COLO829 (cell line): ENCODE results near the gene CCDC182.

Experiments
- DNase-seq: peaks from one replicate; pipeline ENCODE4 v3.0.0; 2012; ENCODE audit warnings: low spot score

CCDC182 gene

DNA sequence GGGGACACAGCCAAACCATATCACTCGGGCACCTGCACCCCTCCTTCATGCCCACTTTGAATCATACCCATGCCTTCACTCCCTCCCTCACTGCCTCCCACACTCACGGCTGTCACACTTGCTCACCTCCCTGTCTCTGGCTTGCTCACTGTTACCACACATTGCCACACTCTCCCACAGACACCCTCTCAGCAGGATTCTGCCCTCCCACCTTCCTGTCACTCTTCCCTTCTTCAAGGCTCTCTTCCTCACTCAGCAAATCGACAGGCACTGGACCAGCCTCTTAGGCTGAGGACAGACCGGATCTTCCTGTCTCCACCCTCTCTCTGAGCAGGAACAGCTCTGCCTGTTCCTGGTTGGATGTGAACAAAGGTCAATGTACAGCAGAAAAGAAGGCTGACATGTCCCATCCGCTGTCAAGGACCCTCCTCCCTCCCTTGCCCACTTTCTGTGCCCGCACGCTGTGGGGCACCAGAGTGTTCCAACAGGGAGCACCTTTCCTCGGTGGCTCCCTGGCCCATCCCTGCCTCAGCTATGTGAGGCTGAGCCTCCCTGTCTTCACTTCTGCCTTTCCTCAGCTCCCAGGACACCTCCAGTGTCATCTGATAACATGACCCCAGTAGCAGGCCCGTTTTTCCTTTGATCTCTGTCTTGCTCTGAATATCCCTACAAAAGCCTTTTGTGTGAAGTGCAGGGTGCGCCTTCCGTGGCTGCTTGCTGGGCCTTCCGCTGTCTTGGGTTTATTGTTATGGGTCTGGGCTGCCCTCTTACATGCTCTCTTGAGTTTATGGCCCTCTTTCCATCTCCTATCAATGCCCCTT lies 47.0 kb downstream of the CCDC182 start:
- DNase-seq = peak; percentile 89

DNA sequence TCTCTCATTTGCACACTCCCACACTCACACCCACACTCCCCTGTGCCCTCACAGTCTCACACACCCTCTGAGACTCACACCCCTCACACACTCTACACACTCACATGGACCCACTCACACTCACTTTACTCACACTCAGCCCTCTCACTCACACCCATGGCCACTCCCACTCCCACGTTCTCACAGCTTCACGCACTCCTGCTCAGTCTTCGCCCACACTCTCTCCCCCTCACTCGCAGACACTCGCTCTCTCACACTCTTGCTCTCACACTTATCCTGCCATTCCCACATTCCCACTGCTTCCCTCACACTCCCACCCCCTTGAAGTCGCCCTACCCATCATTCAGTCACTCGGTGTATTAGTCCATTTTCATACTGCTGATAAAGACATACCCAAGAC lies 47.9 kb downstream of the CCDC182 start:
- no peak for DNase-seq

DNA sequence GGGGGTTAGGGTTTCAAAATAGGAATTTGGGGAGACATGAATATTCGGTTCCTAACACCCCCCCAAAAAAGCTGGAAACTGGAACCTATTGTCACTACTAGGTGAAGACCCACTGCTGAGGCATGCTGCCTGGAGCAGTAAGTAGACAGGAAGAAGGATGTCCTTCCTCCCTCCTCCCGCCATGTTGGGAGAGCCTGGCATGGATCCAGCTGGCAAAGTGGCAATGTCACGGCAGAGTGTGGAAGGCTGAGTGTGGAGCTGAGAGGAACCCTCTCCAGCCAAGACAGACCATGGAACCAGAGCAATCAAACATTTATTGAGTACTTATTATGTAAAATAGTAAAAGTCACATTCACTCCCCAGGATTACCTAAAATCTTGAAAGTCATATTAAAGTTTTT lies 49.0 kb downstream of the CCDC182 start:
- no peak for DNase-seq
